Urinary bladder (tissue), 4 donors: Measurements from ENCODE around the gene DIS3L2. TPM values are rescaled to one million over a fixed set of nuclear protein-coding genes. Genes with fewer than 3 reads are reported as not detected.
"Not testable (repeated sequence)": the region's sequence is repeated elsewhere in the genome, so short reads cannot be mapped to it uniquely, and the experiment has no call there.

ENCODE experiments used
- DNase-seq: peaks from one replicate; pipeline ENCODE4 v3.0.0-alpha.2; 2015; ENCODE audit errors: extremely low spot score
- H3K27ac ChIP-seq: one replicate; pipeline ENCODE4 v1.5.1; 2013; ENCODE audit warnings: low read depth, mild to moderate bottlenecking, moderate library complexity
- H3K36me3 ChIP-seq: one replicate; pipeline ENCODE4 v1.6.1; 2013; ENCODE audit warnings: mild to moderate bottlenecking, moderate library complexity; ENCODE audit not compliant: insufficient read depth
- H3K4me1 ChIP-seq: one replicate; pipeline ENCODE4 v1.6.1; 2013; ENCODE audit warnings: mild to moderate bottlenecking, moderate library complexity; ENCODE audit not compliant: insufficient read depth
- H3K4me3 ChIP-seq: one replicate; pipeline ENCODE4 v1.5.1; 2013; ENCODE audit warnings: low read depth, low read length
- WGBS: extraction: QIAGEN DNeasy Blood & Tissue Kit; methylation state at CpG from one replicate; pipeline ENCODE4 v1.1.7; 2013; 5-methylcytosine and 5-hydroxymethylcytosine counted together
- polyA plus RNA-seq: library from polyadenylated mRNA; stranded (reverse); fragments of 200-250 nt; gene quantifications from one replicate; pipeline ENCODE4 v1.2.3, GENCODE V29; 2013
- total RNA-seq: library from RNA; depleted of rRNA; stranded (reverse); fragments of >200 nt; gene quantifications from one replicate; pipeline ENCODE4 v1.2.3, GENCODE V29; 2014
- donor health status: healthy with polysubstance abuse.
- donor health status: healthy.

The DIS3L2 gene
- total and polyA plus RNA-seq, 2 donors, result 15.0 to 33.6 TPM

GRCh38 chr2:231932985-231933915 lies 28.3 kb upstream of the DIS3L2 start:
- 80% methylated on average over 15 of the region's 15 CpGs for WGBS
- DNase-seq, result no peak
- no peaks in the 10 kb centered on the region for H3K36me3 ChIP-seq

DNA sequence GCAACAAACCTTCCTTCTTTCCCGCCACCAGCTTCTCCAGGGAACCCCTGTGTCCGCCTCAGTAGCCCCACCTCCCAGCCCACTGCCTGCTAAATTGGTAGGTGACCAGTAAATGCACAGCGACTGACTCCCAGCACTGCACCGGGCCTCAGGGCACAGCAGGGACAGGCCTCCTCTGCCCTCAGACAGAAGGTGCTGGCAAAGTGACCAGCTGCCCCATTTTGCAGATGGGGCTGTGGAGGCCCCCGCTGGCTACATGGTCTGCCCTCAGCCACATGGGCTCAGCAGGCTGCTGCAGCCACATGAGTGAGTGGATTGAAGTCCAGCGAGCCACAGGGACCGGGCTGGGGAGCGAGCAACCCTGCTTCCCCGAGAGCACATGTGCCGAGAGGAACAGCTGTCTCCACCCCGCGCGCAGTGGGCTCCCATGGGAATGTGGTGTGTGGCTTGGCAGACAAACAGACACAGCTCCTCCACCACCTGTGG lies 27.6 kb upstream of the DIS3L2 start:
- WGBS, result 83% methylated on average over 13 of the region's 13 CpGs
- no peak overlapping the region for H3K4me3 ChIP-seq
- H3K4me1 ChIP-seq, result no peaks in the 10 kb centered on the region
- no peak for DNase-seq
- no peaks in the 10 kb centered on the region for H3K36me3 ChIP-seq
- no peak overlapping the region for H3K27ac ChIP-seq

More at GRCh38 chr2:231932985-231933915, 28.3 kb upstream of the DIS3L2 start:
- Histone ChIP-seq H3K4me3 (no peak overlapping the region), H3K4me1 (no peaks in the 10 kb centered on the region), H3K27ac (no peak overlapping the region)

- Histone ChIP-seq H3K27ac (no peak overlapping the region), H3K36me3 (no peaks in the 10 kb centered on the region), H3K4me3 (no peak overlapping the region), H3K4me1 (no peaks in the 10 kb centered on the region)
- 81% methylated on average over 8 of the region's 8 CpGs for WGBS
- no peak for DNase-seq
These were observed 26.9 kb upstream of the DIS3L2 start for GRCh38 chr2:231934441-231935206.

GRCh38 chr2:231935207-231935524 lies 26.3 kb upstream of the DIS3L2 start:
- no peaks in the 10 kb centered on the region for H3K36me3 ChIP-seq
- H3K27ac ChIP-seq, result no peak overlapping the region
- H3K4me1 ChIP-seq, result no peaks in the 10 kb centered on the region
- 58% methylated on average over 4 of the region's 4 CpGs for WGBS
- H3K4me3 ChIP-seq, result no peak overlapping the region
- no peak for DNase-seq

DNA sequence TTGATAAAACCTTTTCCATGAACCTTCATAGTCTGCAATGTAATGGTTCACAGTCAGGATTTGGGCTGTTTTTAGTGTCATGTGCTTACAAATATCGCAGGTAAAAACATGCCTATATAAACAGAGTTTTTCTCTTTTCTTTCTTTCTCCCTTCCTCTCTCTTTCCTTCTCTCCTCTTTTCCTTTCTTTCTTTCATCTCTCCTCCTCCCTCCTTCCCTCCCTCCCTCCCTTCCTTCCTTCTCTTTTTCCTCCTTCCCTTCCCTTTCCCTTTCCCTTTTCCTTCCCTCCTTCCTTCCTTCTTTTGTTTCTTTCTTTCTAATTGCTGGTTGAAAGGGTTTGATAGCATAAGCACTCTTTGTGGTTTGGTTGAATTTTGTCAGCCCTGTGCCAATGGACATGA lies 25.7 kb upstream of the DIS3L2 start:
- 86% methylated on average over 1 of the region's 1 CpG for WGBS
- Histone ChIP-seq H3K4me3 (no peak overlapping the region), H3K36me3 (no peaks in the 10 kb centered on the region)

DNA sequence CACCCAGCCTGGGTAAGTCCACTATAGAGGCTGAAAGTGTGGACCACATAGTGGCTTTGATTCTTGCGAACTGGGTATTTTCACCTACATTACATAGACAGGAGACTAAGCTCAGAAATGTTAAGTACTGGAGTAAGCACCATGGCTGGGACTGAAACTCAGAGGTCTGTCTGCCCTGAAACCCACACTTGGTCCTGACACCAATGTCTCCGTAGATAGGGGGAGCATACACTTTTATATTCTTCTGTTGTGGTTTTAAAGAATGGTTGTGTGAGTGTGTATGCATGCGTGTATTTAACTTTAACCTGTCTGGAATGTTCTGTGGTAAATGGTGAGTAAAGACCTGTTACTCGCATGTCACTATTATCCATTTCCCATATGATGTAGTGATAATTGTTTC lies 25.0 kb upstream of the DIS3L2 start:
- Histone ChIP-seq H3K4me3 (no peak overlapping the region), H3K27ac (no peak overlapping the region), H3K4me1 (no peaks in the 10 kb centered on the region), H3K36me3 (no peaks in the 10 kb centered on the region)
- DNase-seq, result no peak
- 87% methylated on average over 4 of the region's 4 CpGs for WGBS

More for the DNA sequence above, 25.7 kb upstream of the DIS3L2 start:
- no peak overlapping the region for H3K27ac ChIP-seq
- DNase-seq, result no peak
- H3K4me1 ChIP-seq, result no peaks in the 10 kb centered on the region

GRCh38 chr2:231937057-231937456 lies 24.5 kb upstream of the DIS3L2 start:
- Histone ChIP-seq H3K4me1 (no peaks in the 10 kb centered on the region), H3K4me3 (no peak overlapping the region), H3K27ac (no peak overlapping the region), H3K36me3 (no peaks in the 10 kb centered on the region)
- WGBS, result 89% methylated on average over 7 of the region's 7 CpGs
- DNase-seq, result no peak

DNA sequence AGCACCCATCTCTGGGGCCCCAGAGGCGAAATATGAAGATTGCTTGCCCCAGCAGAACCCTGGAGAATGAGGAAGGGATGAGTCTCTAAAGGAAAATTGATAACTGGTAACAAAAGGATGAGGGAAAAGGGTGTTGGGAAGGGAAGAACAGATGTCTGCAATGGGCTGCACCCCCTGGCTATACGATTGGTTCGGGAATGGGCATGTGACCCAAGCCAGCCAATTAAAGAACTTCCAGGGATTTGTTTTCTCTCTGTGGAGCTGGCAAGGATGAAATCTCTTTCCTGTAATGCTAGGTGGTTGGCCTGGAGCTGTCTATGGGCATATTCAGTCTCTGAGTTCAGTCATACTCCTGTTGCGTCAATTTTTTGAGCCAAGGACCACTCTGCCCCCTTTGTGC lies 22.5 kb upstream of the DIS3L2 start:
- no peak overlapping the region for H3K4me3 ChIP-seq

GRCh38 chr2:231940795-231941194 lies 20.7 kb upstream of the DIS3L2 start:
- no peak overlapping the region for H3K4me3 ChIP-seq
- H3K27ac ChIP-seq, result no peak overlapping the region
- WGBS, result 65% methylated on average over 3 of the region's 3 CpGs
- H3K36me3 ChIP-seq, result no peaks in the 10 kb centered on the region
- no peaks in the 10 kb centered on the region for H3K4me1 ChIP-seq
- DNase-seq, result no peak

More for the DNA sequence above, 22.5 kb upstream of the DIS3L2 start:
- Histone ChIP-seq H3K27ac (no peak overlapping the region), H3K36me3 (no peaks in the 10 kb centered on the region), H3K4me1 (no peaks in the 10 kb centered on the region)
- WGBS, result 95% methylated on average over 4 of the region's 4 CpGs
- DNase-seq, result no peak

DNA sequence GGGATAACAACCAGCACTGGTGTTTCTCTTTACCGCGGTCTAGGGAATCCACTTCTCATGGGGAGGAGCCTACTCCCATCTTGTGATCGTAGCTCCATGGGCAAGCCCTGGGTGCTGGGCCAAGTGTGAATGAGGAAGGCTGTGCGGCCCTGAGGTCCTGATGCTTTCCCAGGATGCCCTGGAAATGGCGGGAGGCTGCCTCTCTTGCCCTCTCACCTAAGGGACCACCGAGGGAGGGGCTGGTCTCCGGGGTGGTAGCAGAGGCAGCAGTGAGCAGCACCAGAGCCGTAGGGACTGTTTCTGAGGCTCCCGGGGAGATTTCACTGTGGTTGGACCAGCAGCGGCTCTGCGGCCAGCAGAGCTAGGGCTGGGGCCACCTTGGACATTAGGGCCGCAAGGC lies 19.8 kb upstream of the DIS3L2 start:
- H3K4me3 ChIP-seq, result no peak overlapping the region
- H3K36me3 ChIP-seq, result no peaks in the 10 kb centered on the region
- DNase-seq, result no peak
- H3K27ac ChIP-seq, result no peak overlapping the region
- no peaks in the 10 kb centered on the region for H3K4me1 ChIP-seq
- 83% methylated on average over 12 of the region's 12 CpGs for WGBS

- Histone ChIP-seq H3K4me1 (no peaks in the 10 kb centered on the region), H3K4me3 (no peak overlapping the region), H3K27ac (no peak overlapping the region), H3K36me3 (no peaks in the 10 kb centered on the region)
- DNase-seq, result no peak
- 82% methylated on average over 6 of the region's 6 CpGs for WGBS
These were observed 19.3 kb upstream of the DIS3L2 start for GRCh38 chr2:231942180-231942579.

DNA sequence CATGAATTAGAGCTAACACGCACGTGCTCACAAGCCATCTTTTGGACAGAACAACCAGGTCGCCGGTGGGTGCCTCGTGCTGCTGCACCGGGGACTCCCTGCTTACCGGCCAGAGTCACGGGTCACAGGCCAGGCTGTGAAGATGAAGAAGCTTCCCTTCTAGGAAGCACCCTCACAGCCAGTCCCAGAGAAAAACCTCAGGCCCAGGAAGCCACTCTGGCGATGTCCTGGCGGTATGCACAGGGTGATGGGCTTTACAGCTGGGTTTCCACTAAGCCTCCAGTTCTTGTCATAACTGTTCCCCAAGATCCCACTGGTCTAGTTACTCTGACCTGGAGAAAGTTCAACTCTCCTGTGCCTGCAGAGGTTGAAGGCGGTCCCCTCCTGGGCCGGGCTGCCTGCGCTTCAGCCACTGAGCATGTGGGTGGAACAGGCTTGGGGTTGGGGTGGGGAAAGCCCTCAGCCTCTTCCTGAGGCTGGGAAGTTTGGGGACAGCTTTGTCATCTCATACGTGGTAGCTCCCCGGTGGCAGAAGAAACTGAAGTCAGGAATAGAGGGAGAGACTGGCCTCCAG lies 15.2 kb upstream of the DIS3L2 start:
- Histone ChIP-seq H3K4me1 (no peaks in the 10 kb centered on the region), H3K4me3 (no peak overlapping the region), H3K36me3 (no peaks in the 10 kb centered on the region), H3K27ac (no peak overlapping the region)
- 86% methylated on average over 15 of the region's 15 CpGs for WGBS
- no peak for DNase-seq

DNA sequence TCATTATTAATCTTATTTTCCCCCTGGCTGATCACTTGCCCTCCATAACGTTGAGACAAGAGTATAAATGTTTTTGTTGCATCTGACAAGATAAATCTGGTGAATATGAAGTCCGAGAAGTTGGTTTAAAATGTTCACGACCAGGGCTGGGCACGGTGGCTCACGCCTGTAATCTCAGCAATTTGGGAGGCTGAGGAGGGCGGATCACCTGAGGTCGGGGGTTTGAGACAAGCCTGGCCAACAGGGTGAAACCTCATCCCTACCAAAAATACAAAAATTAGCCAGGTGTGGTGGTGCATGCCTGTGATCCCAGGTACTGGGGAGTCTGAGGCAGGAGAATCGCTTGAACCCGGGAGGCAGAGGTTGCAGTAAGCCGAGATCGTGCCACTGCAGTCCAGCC lies 14.4 kb upstream of the DIS3L2 start:
- H3K27ac ChIP-seq, H3K4me1 ChIP-seq, H3K36me3 ChIP-seq, DNase-seq, H3K4me3 ChIP-seq: not testable (repeated sequence)
- WGBS, result 72% methylated on average over 11 of the region's 11 CpGs
